Measurements from ENCODE around the gene NEO1. TPM values are rescaled to one million over a fixed set of nuclear protein-coding genes. Genes with fewer than 3 reads are reported as not detected.

The NEO1 gene
- total RNA-seq, 1 donor from 2014 or later, result 37.8 TPM

GRCh38 chr15:73127302-73127936, 75.2 kb downstream of the NEO1 start:
- no peak overlapping the region for H3K27ac ChIP-seq
- no peaks in the 10 kb centered on the region for H3K9me3 ChIP-seq
- no peak overlapping the region for H3K4me3 ChIP-seq
- peak; percentile 48 to 61 for ATAC-seq
- H3K27me3 ChIP-seq (ENCODE audit: low read depth), result no peaks in the 10 kb centered on the region
- peak; percentile 66 for TF ChIP-seq CTCF (IDR thresholded peaks at IDR 0.05)
- peaks cover 12% of the 10 kb centered on the region for H3K36me3 ChIP-seq
- no peak for DNase-seq
- intact Hi-C loops (cut with DNase I), result no loop called here
- H3K4me1 ChIP-seq, result no peaks in the 10 kb centered on the region

GRCh38 chr15:73130830-73131229, 78.6 kb downstream of the NEO1 start:
- no peaks in the 10 kb centered on the region for H3K27me3 ChIP-seq (ENCODE audit: low read depth)
- TF ChIP-seq CTCF (IDR thresholded peaks at IDR 0.05), result no peak
- no peak for DNase-seq
- H3K36me3 ChIP-seq, result peaks cover 10% of the 10 kb centered on the region
- ATAC-seq, result no peak
- no peak overlapping the region for H3K4me3 ChIP-seq
- no peak overlapping the region for H3K27ac ChIP-seq
- no peaks in the 10 kb centered on the region for H3K9me3 ChIP-seq
- H3K4me1 ChIP-seq, result no peaks in the 10 kb centered on the region
- intact Hi-C loops (cut with DNase I), result no loop called here

- no peak for DNase-seq
- H3K27ac ChIP-seq, result no peak overlapping the region
- no peaks in the 10 kb centered on the region for H3K4me1 ChIP-seq
- ATAC-seq, result no peak
- no peaks in the 10 kb centered on the region for H3K9me3 ChIP-seq
- intact Hi-C loops (cut with DNase I), result no loop called here
- H3K4me3 ChIP-seq, result no peak overlapping the region
- H3K27me3 ChIP-seq (ENCODE audit: low read depth), result no peaks in the 10 kb centered on the region
- no peak for TF ChIP-seq CTCF (IDR thresholded peaks at IDR 0.05)
- H3K36me3 ChIP-seq, result peaks cover 6% of the 10 kb centered on the region
Measured at GRCh38 chr15:73134196-73134595, 81.9 kb downstream of the NEO1 start.

- H3K9me3 ChIP-seq, result no peaks in the 10 kb centered on the region
- no peak for ATAC-seq
- no peak for TF ChIP-seq CTCF (IDR thresholded peaks at IDR 0.05)
- no peak overlapping the region for H3K27ac ChIP-seq
- intact Hi-C loops (cut with DNase I), result no loop called here
- no peaks in the 10 kb centered on the region for H3K27me3 ChIP-seq (ENCODE audit: low read depth)
- H3K36me3 ChIP-seq, result peaks cover 6% of the 10 kb centered on the region
- no peak for DNase-seq
- no peak overlapping the region for H3K4me3 ChIP-seq
- H3K4me1 ChIP-seq, result no peaks in the 10 kb centered on the region
Measured at GRCh38 chr15:73139041-73139743, 86.9 kb downstream of the NEO1 start.

GRCh38 chr15:73139744-73140553, 87.7 kb downstream of the NEO1 start:
- no peak for TF ChIP-seq CTCF (IDR thresholded peaks at IDR 0.05)
- Histone ChIP-seq H3K4me1 (no peaks in the 10 kb centered on the region), H3K9me3 (no peaks in the 10 kb centered on the region), H3K4me3 (no peak overlapping the region), H3K27ac (no peak overlapping the region), H3K36me3 (peaks cover 6% of the 10 kb centered on the region), H3K27me3 (ENCODE audit: low read depth) (no peaks in the 10 kb centered on the region)
- ATAC-seq, result no peak
- intact Hi-C loops (cut with DNase I), result no loop called here
- DNase-seq, result no peak

Measured in lower lobe of right lung (tissue), 2 donors.